K562 (cell line): Measurements from ENCODE around the gene OVOL1.

Experiments used
- CREBBP ChIP-seq: IDR thresholded peaks from one replicate; pipeline ENCODE4 v1.6.1; 2012; ENCODE audit warnings: low read depth, mild to moderate bottlenecking, control low read depth, inconsistent platforms, low read length
- EGR1 ChIP-seq: fragments of 450-650 bp; conservative IDR thresholded peaks from 2 replicates; pipeline ENCODE4 v1.6.1; 2017; ENCODE audit warnings: mild to moderate bottlenecking
- HCFC1 ChIP-seq: IDR thresholded peaks from 2 replicates; pipeline ENCODE4 v1.6.1; 2012; ENCODE audit warnings: low read depth, low read length, improper control_type of control experiment
- HDAC2 ChIP-seq: fragments of 450-650 bp; IDR thresholded peaks from 2 replicates; pipeline ENCODE4 v1.6.1; 2016; ENCODE audit warnings: mild to moderate bottlenecking
- HNRNPL ChIP-seq: fragments of 200-400 bp; formaldehyde crosslinking; IDR thresholded peaks from 2 replicates; pipeline ENCODE4 v1.6.1; 2017; ENCODE audit warnings: low read depth, mild to moderate bottlenecking, low read length
- IRF9 ChIP-seq: fragments of 450-650 bp; IDR thresholded peaks from 2 replicates; pipeline ENCODE4 v1.6.1; 2016; ENCODE audit warnings: missing biosample characterization, missing genetic modification characterization
- MAFF ChIP-seq: IDR thresholded peaks from 2 replicates; pipeline ENCODE4 v1.6.1; 2012; ENCODE audit warnings: low read length, improper control_type of control experiment
- NFE2L1 ChIP-seq: fragments of 450-650 bp; IDR thresholded peaks from 2 replicates; pipeline ENCODE4 v1.6.1; 2016; ENCODE audit warnings: missing genetic modification characterization, low read depth, mild to moderate bottlenecking, missing compliant biosample characterization, moderate library complexity, borderline replicate concordance
- RCOR1 ChIP-seq, 2 experiments: IDR thresholded peaks; 2 replicates each; pipeline ENCODE4 v1.6.1; 2012; ENCODE audit warnings: low read depth in 2 of 2, low read length in 2 of 2, borderline replicate concordance in 1 of 2, improper control_type of control experiment in 1 of 2
- SPI1 ChIP-seq: IDR thresholded peaks from 2 replicates; pipeline ENCODE4 v1.6.1; 2011; ENCODE audit warnings: low read depth, low read length, control low read depth, borderline replicate concordance
- SRF ChIP-seq, 2 experiments: fragments of 250-450, 450-650 bp in 1 of 2; sonication (Bioruptor Pico) in 1 of 2; sonication (generic) in 1 of 2; formaldehyde crosslinking; IDR thresholded peaks; 2 replicates each; pipeline versions ENCODE4 v1.5.0 to v1.5.1; 2020 to 2022; ENCODE audit warnings: mild to moderate bottlenecking in 1 of 2, missing genetic modification reagents in 1 of 2
- THRA ChIP-seq: fragments of 450-650 bp; IDR thresholded peaks from 2 replicates; pipeline ENCODE4 v1.6.1; 2017; ENCODE audit warnings: mild to moderate bottlenecking, moderate library complexity
- YBX1 ChIP-seq: fragments of 450-650 bp; IDR thresholded peaks from 2 replicates; pipeline ENCODE4 v1.7.1; 2016; ENCODE audit warnings: mild to moderate bottlenecking

GRCh38 chr11:65822776-65823528 is 36.1 kb downstream of the OVOL1 start:
- no peak for TF ChIP-seq IRF9 (tag)
- no peak for TF ChIP-seq SRF (CRISPR knock-in tag; IDR thresholded peaks at IDR 0.05)
- TF ChIP-seq EGR1: no peak
- no peak for TF ChIP-seq HNRNPL
- no peak for TF ChIP-seq HCFC1
- TF ChIP-seq CREBBP: no peak
- no peak for TF ChIP-seq YBX1
- no peak for TF ChIP-seq RCOR1 (IDR thresholded peaks at IDR 0.05; ENCODE audit: borderline replicate concordance in 1 of 2, low read depth in 2 of 2, low read length in 2 of 2)
- TF ChIP-seq THRA: no peak
- no peak for TF ChIP-seq NFE2L1 (tag)
- no peak for TF ChIP-seq HDAC2
- TF ChIP-seq SPI1: no peak
- TF ChIP-seq MAFF: no peak
